Keratinocyte (primary cell): ENCODE measurements around the gene BAIAP2. TPM values are rescaled to one million over a fixed set of nuclear protein-coding genes. Genes with fewer than 3 reads are reported as not detected.

Experiments
- DNase-seq: peaks from one replicate; pipeline ENCODE4 v3.0.0-alpha.2; 2011; ENCODE audit warnings: low read depth, missing footprints, low spot score
- FAIRE-seq: peaks from 2 replicates; lab custom pipeline; 2011; peaks lifted over from hg19 to GRCh38; lab: Jason Lieb, UNC
- H2AFZ ChIP-seq: 2 replicates; pipeline ENCODE4 v1.6.0; 2012; ENCODE audit warnings: low read length, control low read depth, inconsistent platforms; ENCODE audit not compliant: control insufficient read depth
- H3K27ac ChIP-seq: 2 replicates; pipeline ENCODE4 v1.5.1; 2011; ENCODE audit warnings: low read length; ENCODE audit not compliant: control insufficient read depth, insufficient read depth
- H3K27me3 ChIP-seq: 3 replicates; pipeline ENCODE4 v1.6.0; 2011; ENCODE audit warnings: low read length; ENCODE audit not compliant: control insufficient read depth, insufficient read depth; ENCODE audit errors: extremely low read depth
- H3K36me3 ChIP-seq, 2 experiments: 2 replicates in 1 of 2; 3 replicates in 1 of 2; pipeline ENCODE4 v1.5.1; 2011; ENCODE audit warnings: low read length in 2 of 2, mild to moderate bottlenecking in 1 of 2; ENCODE audit not compliant: control insufficient read depth in 2 of 2, insufficient read depth in 2 of 2; ENCODE audit errors: extremely low read depth in 1 of 2
- H3K4me1 ChIP-seq: 3 replicates; pipeline ENCODE4 v1.5.1; 2011; ENCODE audit warnings: low read length; ENCODE audit not compliant: control insufficient read depth, insufficient read depth; ENCODE audit errors: extremely low read depth
- H3K4me2 ChIP-seq: 3 replicates; pipeline ENCODE4 v1.6.0; 2011; ENCODE audit warnings: low read depth, low read length; ENCODE audit not compliant: control insufficient read depth, insufficient read depth; ENCODE audit errors: extremely low read depth
- H3K4me3 ChIP-seq, 3 experiments: fragments of 200-600 bp in 1 of 3; sonication (generic) in 1 of 3; 2 replicates in 2 of 3; 3 replicates in 1 of 3; pipeline ENCODE4 v1.5.1; 2011 to 2016; ENCODE audit warnings: low read length in 3 of 3, mild to moderate bottlenecking in 3 of 3, control low read depth in 2 of 3, inconsistent platforms in 1 of 3, low read depth in 1 of 3, mixed read lengths in 1 of 3, mixed run types in 1 of 3, moderate library complexity in 1 of 3; ENCODE audit not compliant: control insufficient read depth in 2 of 3, insufficient read depth in 2 of 3; ENCODE audit errors: extremely low read depth in 1 of 3
- H3K79me2 ChIP-seq: 2 replicates; pipeline ENCODE4 v1.6.0; 2012; ENCODE audit warnings: low read length; ENCODE audit not compliant: control insufficient read depth, insufficient read depth
- H3K9ac ChIP-seq: 3 replicates; pipeline ENCODE4 v1.6.0; 2011; ENCODE audit warnings: low read length; ENCODE audit not compliant: control insufficient read depth, insufficient read depth; ENCODE audit errors: extremely low read depth
- H3K9me1 ChIP-seq: 3 replicates; pipeline ENCODE4 v1.6.0; 2011; ENCODE audit warnings: low read length; ENCODE audit not compliant: control insufficient read depth, insufficient read depth; ENCODE audit errors: extremely low read depth
- H3K9me3 ChIP-seq: 2 replicates; pipeline ENCODE4 v1.5.1; 2012; ENCODE audit warnings: low read depth, low read length; ENCODE audit not compliant: control insufficient read depth
- H4K20me1 ChIP-seq: 3 replicates; pipeline ENCODE4 v1.6.0; 2011; ENCODE audit warnings: low read length; ENCODE audit not compliant: control insufficient read depth, insufficient read depth; ENCODE audit errors: extremely low read depth
- CTCF ChIP-seq, 3 experiments: IDR thresholded peaks in 1 of 3; conservative IDR thresholded peaks in 1 of 3; optimal IDR thresholded peaks in 1 of 3; 2 replicates in 2 of 3; 3 replicates in 1 of 3; pipeline versions ENCODE3 to v1.5.1; 2011; ENCODE audit warnings: low read length in 3 of 3, mild to moderate bottlenecking in 3 of 3, moderate library complexity in 2 of 3, control low read depth in 1 of 3, inconsistent platforms in 1 of 3; ENCODE audit not compliant: insufficient read depth in 2 of 3; ENCODE audit errors: extremely low read depth in 1 of 3
- EZH2 ChIP-seq: IDR thresholded peaks from one replicate; pipeline ENCODE4 v1.6.1; 2012; ENCODE audit warnings: inconsistent platforms, mild to moderate bottlenecking, low read length, moderate library complexity
- dilution Hi-C: fragments of 300-500 bp; cut with MboI; formaldehyde crosslinking; loops from one replicate; pipeline ENCODE4 v1.7.0; 2020; ENCODE audit warnings: low sequenced_read_pairs; ENCODE audit not compliant: extremely low pct_ligation_motif_present
- polyA plus RNA-seq, 5 experiments: library from polyadenylated mRNA; depleted of rRNA in 3 of 5; stranded (reverse) in 3 of 5; stranded (forward) in 1 of 5; unstranded in 1 of 5; fragments of >200 nt; gene quantifications; 1 replicate in 1 of 5; 2 replicates in 3 of 5; 3 replicates in 1 of 5; pipeline versions ENCODE4 v1.2.1 to v1.2.3, GENCODE V29; 2011 to 2012; ENCODE audit warnings: missing spikeins in 2 of 5, low read depth in 1 of 5, low replicate concordance in 1 of 5

The BAIAP2 gene
- polyA plus RNA-seq, 1 donor (not counting 4 experiments of a cell fraction or from before 2014, with no cell fraction given) = 56.7 TPM

GRCh38 chr17:81161972-81162371 is 127.0 kb downstream of the BAIAP2 start:
- dilution Hi-C loops = no loop called here
- Histone ChIP-seq H3K4me2 (no peak overlapping the region), H3K36me3 (no peaks in the 10 kb centered on the region), H3K79me2 (no peaks in the 10 kb centered on the region), H3K4me1 (no peaks in the 10 kb centered on the region), H3K27me3 (peaks cover 36% of the 10 kb centered on the region), H4K20me1 (peaks cover 2% of the 10 kb centered on the region), H3K9me3 (no peaks in the 10 kb centered on the region), H3K9ac (no peak overlapping the region), H3K27ac (no peak overlapping the region), H2AFZ (no peak overlapping the region), H3K9me1 (no peaks in the 10 kb centered on the region), H3K4me3 (no peak overlapping the region)
- DNase-seq = no peak
- FAIRE-seq = no peak
- TF ChIP-seq EZH2 = no peak

- Histone ChIP-seq H3K27me3 (peaks cover 41% of the 10 kb centered on the region), H3K9ac (no peak overlapping the region), H4K20me1 (peaks cover 2% of the 10 kb centered on the region), H3K4me3 (no peak overlapping the region), H3K4me1 (no peaks in the 10 kb centered on the region), H3K36me3 (no peaks in the 10 kb centered on the region), H3K9me1 (no peaks in the 10 kb centered on the region), H3K9me3 (no peaks in the 10 kb centered on the region), H3K27ac (no peak overlapping the region), H3K4me2 (no peak overlapping the region), H2AFZ (no peak overlapping the region), H3K79me2 (no peaks in the 10 kb centered on the region)
- no peak for DNase-seq
- dilution Hi-C loops = no loop called here
- FAIRE-seq = no peak
- TF ChIP-seq CTCF (optimal IDR thresholded peaks at IDR 0.05 in 1 of 3, IDR thresholded peaks at IDR 0.05 in 1 of 3, conservative IDR thresholded peaks at IDR 0.05 in 1 of 3; ENCODE audit: extremely low read depth in 1 of 3, insufficient read depth in 2 of 3, low read length in 3 of 3) = no peak
These were observed 127.5 kb downstream of the BAIAP2 start for GRCh38 chr17:81162491-81162890.

GRCh38 chr17:81163051-81163695 is 128.2 kb downstream of the BAIAP2 start:
- Histone ChIP-seq H3K9me1 (no peaks in the 10 kb centered on the region), H3K9ac (no peak overlapping the region), H3K4me1 (no peaks in the 10 kb centered on the region), H3K36me3 (no peaks in the 10 kb centered on the region), H3K27ac (no peak overlapping the region), H3K27me3 (peaks cover 43% of the 10 kb centered on the region), H4K20me1 (peaks cover 2% of the 10 kb centered on the region), H3K4me3 (no peak overlapping the region), H3K9me3 (no peaks in the 10 kb centered on the region), H2AFZ (no peak overlapping the region), H3K79me2 (no peaks in the 10 kb centered on the region), H3K4me2 (no peak overlapping the region)
- DNase-seq (no peak), FAIRE-seq (no peak)
- TF ChIP-seq CTCF (optimal IDR thresholded peaks at IDR 0.05 in 1 of 3, IDR thresholded peaks at IDR 0.05 in 1 of 3, conservative IDR thresholded peaks at IDR 0.05 in 1 of 3; ENCODE audit: extremely low read depth in 1 of 3, insufficient read depth in 2 of 3, low read length in 3 of 3) (no peak), EZH2 (no peak)
- dilution Hi-C loops = no loop called here
